Stimulated activated CD4-positive, alpha-beta T cell treated with anti-CD3 and anti-CD28 coated beads, Interleukin-15, amount 100 ng/mL, for 1 hour (primary cell): ENCODE results near the gene SEMA3G.

Source experiments
- DNase-seq, 2 donors: peaks; one replicate each; pipeline ENCODE4 v3.0.0-alpha.2; 2020; ENCODE audit warnings: low read depth in 1 of 2, low spot score in 1 of 2

The SEMA3G gene

DNA sequence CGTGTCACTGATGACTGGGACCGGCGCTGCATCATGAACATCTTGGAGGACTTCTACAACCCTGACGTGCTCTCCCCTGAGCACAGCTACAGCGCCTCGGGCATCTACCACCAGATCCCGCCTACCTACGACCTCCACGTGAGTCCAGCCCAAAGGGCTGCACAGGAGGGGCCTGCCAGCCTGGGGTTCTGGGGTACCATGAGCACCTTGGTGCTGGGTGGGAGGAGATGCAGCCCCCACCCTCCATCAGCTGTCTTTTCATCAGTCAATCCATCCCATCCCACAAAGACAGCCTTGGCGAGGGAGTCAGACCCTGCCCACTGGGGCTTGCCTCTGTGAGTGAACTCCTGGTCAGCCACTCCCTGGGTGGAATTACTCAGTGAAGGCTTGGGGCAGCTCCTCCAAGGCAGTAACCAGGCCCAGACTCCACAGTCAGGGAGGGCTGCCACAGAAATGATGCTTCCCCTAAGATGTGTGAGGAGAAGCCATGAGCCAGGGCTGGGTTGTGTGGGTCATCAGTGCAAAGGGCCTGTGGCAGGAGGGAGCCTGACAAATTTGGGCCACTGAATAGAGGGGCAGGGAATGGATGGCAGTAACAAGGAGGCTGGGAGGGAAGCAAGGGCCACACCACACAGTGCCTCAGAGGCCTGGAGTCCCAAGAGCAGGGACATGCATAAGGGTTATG lies 47.9 kb downstream of the SEMA3G start:
- no peak for DNase-seq

DNA sequence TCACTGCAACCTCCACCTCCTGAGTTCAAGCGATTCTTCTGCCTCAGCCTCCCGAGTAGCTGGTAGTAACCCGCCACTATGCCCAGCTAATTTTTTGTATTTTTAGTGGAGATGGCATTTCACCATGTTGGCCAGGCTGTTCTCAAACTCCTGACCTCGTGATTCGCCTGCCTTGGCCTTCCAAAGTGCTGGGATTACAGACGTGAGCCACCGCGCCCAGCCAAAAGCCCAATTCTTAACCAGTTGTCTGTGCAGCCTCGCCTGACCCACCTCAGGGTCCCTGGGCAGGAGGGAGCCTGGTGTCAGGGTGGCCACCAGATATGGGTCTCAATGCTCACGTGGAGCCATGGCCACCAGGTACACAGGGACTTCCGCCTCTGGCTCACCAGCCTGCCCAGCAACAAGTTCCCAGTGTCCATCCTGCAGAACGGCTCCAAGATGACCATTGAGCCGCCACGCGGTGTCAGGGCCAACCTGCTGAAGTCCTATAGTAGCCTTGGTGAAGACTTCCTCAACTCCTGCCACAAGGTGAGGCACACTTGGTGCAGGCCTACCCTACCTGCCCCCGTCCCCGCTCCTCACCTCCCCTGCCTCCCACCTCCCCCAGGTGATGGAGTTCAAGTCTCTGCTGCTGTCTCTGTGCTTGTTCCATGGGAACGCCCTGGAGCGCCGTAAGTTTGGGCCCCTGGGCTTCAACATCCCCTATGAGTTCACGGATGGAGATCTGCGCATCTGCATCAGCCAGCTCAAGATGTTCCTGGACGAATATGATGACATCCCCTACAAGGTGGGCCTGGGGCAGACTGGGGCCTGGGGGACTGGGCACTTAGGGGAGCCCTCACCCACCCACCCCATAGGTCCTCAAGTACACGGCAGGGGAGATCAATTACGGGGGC lies 48.6 kb downstream of the SEMA3G start:
- DNase-seq, result no peak

DNA sequence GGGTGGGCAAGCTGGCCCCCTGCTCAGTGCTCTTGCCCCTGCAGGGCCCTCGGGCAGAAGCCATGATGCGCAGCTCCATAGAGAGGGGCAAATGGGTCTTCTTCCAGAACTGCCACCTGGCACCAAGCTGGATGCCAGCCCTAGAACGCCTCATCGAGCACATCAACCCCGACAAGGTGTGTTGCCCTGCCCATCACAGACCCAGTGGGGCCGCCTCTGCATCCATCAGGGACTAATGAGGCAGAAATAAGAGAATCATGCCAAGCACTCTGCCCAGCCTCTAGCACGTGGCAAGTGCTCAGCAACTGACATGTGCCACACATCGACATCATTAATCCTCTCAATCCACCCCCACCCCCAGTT lies 49.4 kb downstream of the SEMA3G start:
- DNase-seq, result no peak

DNA sequence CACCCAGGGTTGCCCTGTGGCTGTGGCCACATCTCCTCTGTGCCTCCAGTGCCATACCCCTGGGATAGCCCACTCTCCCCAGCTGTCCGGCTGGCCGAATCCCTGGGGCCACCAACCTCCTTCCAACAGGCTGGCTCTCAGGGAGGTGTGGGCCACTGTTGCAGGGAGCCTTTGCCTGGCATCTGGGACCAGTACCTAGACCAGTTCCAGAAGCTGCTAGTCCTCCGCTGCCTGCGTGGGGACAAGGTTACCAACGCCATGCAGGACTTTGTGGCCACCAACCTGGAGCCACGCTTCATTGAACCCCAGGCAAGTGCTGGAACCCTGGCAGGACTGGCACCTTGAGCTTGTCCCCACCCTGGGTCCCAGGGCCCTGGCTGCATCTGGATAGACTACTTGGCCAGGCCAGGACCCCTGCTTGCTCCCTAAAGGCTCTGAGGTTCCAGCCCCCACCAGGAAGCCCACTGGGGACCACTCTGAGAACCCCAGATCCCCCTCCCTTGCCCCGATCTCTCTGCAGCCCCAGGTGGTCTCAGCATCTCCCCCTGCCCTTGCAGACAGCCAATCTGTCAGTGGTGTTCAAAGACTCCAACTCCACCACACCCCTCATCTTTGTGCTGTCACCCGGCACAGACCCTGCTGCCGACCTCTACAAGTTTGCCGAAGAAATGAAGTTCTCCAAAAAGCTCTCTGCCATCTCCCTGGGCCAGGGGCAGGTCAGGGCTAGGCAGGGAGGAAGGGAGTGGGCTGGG lies 50.0 kb downstream of the SEMA3G start:
- DNase-seq, result no peak

DNA sequence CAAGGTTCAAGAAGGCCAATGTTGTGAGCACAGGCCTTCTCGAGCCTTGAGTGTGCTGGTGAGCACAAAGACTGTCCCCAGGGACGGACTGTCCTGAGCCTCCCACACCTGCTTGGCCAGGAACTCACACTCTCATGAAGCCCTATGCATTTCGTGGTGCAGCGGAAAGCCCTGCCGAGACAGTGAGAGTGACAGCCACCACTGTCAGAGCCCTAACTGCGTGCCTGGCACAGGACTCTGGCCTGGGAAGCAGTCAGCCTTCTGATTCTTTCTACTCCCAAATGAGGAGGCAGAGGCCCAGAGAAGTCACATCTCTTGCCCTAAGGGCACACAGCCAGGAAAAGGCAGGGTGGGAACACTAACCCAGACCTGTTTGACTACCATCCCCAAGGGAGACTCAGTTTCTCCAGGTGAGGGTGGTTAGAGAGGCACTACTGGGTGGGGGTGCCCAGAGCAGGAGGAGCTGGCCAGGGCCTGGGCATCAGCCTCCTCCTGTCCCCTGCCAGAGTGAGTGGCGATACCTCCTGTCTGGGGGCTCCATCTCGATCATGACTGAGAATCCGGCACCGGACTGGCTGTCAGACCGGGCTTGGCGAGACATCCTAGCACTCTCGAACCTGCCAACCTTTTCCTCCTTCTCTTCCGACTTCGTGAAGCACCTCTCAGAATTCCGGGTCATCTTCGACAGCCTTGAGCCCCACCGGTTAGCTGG lies 50.8 kb downstream of the SEMA3G start:
- DNase-seq, result no peak

DNA sequence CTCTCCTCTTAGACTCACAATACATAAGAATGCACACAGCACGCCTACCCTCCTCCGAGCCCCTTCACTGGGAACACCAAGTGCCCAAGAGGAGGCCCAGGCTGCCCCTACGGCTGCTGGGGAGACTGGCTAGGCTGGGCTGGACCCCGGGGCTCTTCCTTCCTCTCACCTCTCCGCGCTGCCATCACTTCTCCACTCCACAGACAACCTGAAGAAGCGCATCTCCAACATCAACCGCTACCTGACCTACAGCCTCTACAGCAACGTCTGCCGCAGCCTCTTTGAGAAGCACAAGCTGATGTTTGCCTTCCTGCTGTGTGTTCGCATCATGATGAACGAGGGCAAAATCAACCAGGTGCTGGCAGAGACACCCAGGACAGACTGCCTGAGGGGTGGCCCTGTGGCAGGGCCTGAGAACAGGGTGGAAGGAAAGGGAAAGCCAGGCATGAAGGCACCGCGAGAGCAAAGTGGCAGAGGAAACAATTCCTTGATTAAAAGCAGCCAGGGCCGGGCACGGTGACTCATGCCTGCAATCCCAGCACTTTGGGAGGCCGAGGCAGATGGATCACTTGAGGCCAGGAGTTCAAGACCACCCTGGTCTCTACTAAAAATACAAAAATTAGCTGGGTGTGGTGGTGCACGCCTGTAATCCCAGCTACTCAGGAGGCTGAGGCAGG lies 51.6 kb downstream of the SEMA3G start:
- DNase-seq, result no peak

DNA sequence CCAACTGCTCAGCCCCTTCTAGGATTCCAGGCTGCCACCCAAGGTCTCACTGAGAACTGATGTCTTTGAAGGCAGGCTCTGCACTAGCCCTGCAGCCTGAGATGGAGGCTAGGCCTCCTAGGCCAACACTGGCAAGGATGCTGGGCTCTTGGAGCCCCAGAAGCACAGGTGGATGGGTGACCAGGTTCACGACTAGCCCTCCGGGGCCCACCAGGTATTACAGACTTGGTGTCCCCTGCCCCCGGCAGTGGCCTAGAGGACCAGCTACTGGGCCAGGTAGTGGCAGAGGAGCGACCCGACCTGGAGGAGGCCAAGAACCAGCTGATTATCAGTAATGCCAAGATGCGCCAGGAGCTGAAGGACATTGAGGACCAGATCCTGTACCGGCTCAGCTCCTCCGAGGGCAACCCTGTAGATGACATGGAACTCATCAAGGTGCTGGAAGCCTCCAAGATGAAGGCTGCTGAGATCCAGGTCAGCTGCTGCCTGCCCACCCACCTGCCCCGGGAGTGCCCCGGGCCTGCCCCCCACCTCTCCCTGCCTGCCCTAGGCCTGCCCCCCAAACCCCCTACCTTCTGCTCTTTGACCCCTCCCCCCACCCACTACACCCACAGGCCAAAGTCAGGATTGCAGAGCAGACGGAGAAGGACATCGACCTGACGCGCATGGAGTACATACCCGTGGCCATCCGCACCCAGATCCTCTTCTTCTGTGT lies 52.5 kb downstream of the SEMA3G start:
- no peak for DNase-seq

DNA sequence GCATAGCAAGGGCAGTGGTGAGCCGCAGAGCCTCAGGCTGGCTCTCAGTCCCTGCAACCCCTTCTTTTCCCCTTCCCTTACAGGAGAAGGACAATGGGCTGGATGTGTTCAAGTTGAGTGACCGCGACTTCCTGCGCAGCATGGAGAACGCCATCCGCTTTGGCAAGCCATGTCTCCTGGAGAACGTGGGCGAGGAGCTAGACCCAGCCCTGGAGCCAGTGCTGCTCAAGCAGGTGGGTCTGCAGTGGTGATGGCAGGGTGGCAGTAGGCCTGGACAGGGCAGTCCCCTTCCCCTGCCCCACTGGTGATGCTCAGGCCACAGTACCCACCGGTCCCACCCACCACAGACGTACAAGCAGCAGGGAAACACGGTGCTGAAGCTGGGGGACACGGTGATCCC lies 53.8 kb downstream of the SEMA3G start:
- no peak for DNase-seq

DNA sequence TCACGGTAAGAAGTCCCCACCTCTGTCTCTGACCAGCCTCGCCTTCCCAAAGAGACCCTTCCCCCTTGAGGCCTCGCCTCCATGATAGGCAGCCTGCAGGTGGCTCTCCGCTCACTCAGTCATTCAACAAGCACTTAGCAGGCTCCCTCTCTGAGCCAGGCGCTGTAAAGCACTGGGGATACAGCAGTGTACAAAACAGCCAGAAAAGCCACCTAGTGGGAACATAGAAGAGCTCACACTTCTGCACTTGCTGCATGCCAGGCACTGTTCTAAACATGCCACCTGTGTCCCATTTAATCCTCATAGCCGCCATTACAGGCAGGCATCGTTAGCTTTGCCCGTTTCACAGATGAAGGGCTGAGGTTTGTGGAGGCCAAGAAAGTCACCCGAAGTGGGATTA lies 56.0 kb downstream of the SEMA3G start:
- DNase-seq, result no peak

DNA sequence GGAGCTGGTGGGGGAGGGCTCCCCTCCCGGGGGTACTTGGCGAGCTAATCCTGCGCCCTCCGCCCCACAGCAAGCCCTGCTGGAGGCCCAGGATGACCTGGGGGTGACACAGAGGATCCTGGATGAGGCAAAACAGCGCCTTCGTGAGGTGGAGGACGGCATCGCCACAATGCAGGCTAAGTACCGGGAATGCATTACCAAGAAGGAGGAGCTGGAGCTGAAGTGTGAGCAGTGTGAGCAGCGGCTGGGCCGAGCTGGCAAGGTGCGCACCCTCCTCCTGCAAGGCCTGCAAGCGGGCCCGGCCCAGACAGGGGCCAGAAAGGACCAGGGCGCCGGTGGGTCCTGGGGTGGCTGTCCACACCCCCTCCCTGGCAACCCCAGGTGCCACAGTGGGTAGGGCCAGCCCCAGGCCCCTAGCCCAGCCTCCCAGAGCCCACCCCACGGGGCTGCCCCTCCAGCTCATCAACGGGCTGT lies 56.5 kb downstream of the SEMA3G start:
- DNase-seq, result no peak

DNA sequence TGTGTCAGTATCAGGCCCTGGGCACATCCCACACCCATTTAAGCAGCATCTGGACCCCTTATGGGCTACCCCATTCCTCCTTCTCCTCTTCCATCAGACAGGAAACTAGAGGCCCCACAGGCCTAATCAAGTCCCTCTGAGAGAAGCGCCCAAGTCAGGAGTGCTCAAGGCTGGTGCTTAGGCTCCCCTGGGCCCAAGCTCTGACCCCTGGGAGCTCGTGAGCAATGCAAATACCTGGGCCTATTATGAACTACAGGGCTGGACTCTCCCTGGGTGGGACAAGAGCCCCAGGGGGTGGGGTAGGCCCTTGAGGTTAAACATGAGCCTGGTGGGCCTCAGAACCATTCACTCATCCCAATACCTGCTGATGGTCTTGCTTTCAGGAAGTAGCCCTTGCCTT lies 57.4 kb downstream of the SEMA3G start:
- DNase-seq, result no peak

DNA sequence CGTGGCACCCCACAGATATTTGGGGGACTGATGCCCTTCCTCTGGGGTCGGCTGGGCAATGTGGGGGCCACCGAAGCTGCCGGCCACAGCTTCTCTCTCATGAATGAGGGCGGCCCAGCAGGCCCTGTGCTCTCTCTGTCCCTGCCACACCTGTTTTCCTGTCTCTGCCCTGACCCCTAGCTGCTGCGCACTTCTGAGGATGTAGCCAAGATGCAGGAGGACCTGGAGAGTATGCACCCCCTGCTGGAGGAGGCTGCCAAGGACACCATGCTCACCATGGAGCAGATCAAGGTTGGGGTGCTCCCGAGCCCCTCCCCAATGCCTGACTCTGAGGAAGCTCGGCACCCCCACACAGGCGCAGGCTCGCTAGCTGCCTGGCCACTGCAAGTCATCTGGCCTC lies 59.7 kb downstream of the SEMA3G start:
- no peak for DNase-seq

DNA sequence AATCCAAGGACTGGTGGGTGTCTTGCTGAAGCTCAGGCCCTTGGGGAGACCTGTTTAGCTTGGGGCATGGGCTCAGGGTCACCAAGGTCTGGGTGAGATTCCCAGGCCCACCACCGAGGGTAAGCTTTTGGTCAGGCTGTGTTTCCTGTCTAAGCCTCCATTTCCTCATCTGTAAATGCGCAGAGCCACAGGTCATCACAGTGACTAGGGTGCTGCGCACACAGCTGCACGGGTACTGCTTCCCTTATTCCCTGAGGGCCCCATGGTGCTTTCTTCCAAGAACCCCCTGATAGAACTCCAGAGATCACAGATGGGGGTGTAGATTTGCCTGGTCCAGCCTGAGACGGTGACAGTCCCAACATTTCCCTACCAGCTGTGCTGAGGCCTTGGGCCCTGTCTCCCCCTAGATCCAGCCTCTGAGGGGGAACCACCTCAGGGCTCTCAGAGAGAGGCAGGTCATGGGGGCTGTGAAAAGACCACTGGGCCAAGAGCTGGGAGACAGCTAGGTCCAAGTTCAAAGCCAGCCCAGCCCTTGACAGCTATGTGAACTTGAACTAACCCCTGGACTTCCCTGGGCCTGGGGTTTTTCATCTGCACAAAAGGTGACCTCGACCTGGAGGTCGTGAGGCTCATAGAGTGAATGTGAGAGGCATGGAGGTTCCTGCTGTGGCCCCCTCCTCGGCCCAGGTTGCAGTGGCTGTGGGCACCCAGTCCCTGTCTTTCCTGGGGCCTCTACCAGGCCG lies 60.7 kb downstream of the SEMA3G start:
- no peak for DNase-seq

DNA sequence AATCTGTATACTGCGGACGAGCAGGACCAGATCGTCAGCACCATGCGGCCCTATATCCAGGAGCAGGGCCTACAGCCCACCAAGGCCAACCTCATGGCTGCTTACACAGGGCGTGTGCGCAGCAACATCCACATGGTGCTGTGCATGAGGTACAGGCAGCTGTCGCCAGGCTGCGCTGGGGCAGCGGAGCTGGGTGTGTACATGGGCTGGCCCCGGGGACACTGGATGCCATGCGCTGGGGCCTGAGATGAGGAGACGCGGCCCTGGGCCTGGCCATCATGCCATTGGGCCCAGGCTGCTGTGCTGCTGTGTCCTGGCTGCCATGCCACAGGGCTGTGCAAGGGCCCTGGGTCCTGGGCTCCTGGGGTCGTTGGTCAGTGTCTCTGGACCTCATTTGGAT lies 61.5 kb downstream of the SEMA3G start:
- DNase-seq, result no peak
